Loucy (cell line): ENCODE data around the gene VPS18.

Experiments
- H2AFZ ChIP-seq: fragments of 200-600 bp; sonication (generic); 2 replicates; pipeline ENCODE4 v1.6.0; 2016; ENCODE audit warnings: antibody characterized with exemption, mild to moderate bottlenecking, low read length, moderate library complexity
- H3F3A ChIP-seq: fragments of 200-600 bp; 2 replicates; pipeline ENCODE4 v1.6.0; 2016; ENCODE audit warnings: antibody characterized with exemption, low read depth, mild to moderate bottlenecking
- H3K27me3 ChIP-seq: fragments of 200-600 bp; sonication (generic); 2 replicates; pipeline ENCODE4 v1.6.1; 2014; ENCODE audit warnings: low read length, mild to moderate bottlenecking; ENCODE audit not compliant: insufficient read depth, poor library complexity, severe bottlenecking
- H3K36me3 ChIP-seq: fragments of 200-600 bp; sonication (generic); 2 replicates; pipeline ENCODE4 v1.6.1; 2016; ENCODE audit warnings: low read length; ENCODE audit not compliant: insufficient read depth
- H3K4me1 ChIP-seq: fragments of 200-600 bp; sonication (generic); 2 replicates; pipeline ENCODE4 v1.5.1; 2014; ENCODE audit warnings: low read length, mild to moderate bottlenecking; ENCODE audit not compliant: insufficient read depth, poor library complexity, severe bottlenecking
- H3K4me2 ChIP-seq: fragments of 200-600 bp; sonication (generic); 2 replicates; pipeline ENCODE4 v1.6.0; 2014; ENCODE audit warnings: antibody characterized with exemption, low read length, low read depth, mild to moderate bottlenecking; ENCODE audit not compliant: poor library complexity, severe bottlenecking
- H3K4me3 ChIP-seq: fragments of 200-600 bp; sonication (generic); 2 replicates; pipeline ENCODE4 v1.5.1; 2014; ENCODE audit warnings: low read length, mild to moderate bottlenecking, mixed read lengths; ENCODE audit not compliant: poor library complexity, severe bottlenecking
- H3K79me2 ChIP-seq: fragments of 200-600 bp; sonication (generic); 2 replicates; pipeline ENCODE4 v1.6.1; 2014; ENCODE audit warnings: low read length; ENCODE audit not compliant: insufficient read depth
- H3K9ac ChIP-seq: fragments of 200-600 bp; sonication (generic); 2 replicates; pipeline ENCODE4 v1.6.0; 2014; ENCODE audit warnings: mild to moderate bottlenecking, low read depth, low read length, moderate library complexity; ENCODE audit not compliant: poor library complexity, severe bottlenecking
- H3K9me2 ChIP-seq: fragments of 200-600 bp; sonication (generic); replicated peaks from 2 replicates; pipeline ENCODE4 v1.6.1; 2016; ENCODE audit warnings: low read depth, low read length, mixed read lengths
- H3K9me3 ChIP-seq: fragments of 200-600 bp; sonication (generic); 2 replicates; pipeline ENCODE4 v1.6.1; 2014; ENCODE audit warnings: mild to moderate bottlenecking, antibody characterized with exemption, low read length, low read depth; ENCODE audit not compliant: insufficient read depth
- H4K20me1 ChIP-seq: fragments of 200-600 bp; sonication (generic); 2 replicates; pipeline ENCODE4 v1.6.0; 2014; ENCODE audit warnings: antibody characterized with exemption, low read length, mild to moderate bottlenecking; ENCODE audit not compliant: insufficient read depth, poor library complexity, severe bottlenecking
- CTCF ChIP-seq: fragments of 200-600 bp; sonication (generic); conservative IDR thresholded peaks from 2 replicates; pipeline ENCODE4 v1.5.1; 2014; ENCODE audit warnings: mild to moderate bottlenecking, antibody characterized with exemption, low read length
- EZH2phosphoT487 ChIP-seq: fragments of 200-600 bp; IDR thresholded peaks from 2 replicates; pipeline ENCODE4 v1.6.1; 2018; ENCODE audit warnings: antibody characterized with exemption, mild to moderate bottlenecking, moderate library complexity, borderline replicate concordance

The VPS18 gene

GRCh38 chr15:40901053-40901443 is 6.8 kb downstream of the VPS18 start:
- no peak for TF ChIP-seq EZH2phosphoT487
- TF ChIP-seq CTCF: no peak
- Histone ChIP-seq H4K20me1 (peaks cover 38% of the 10 kb centered on the region), H3K36me3 (peaks cover 39% of the 10 kb centered on the region; the same call in 1 of the 2 replicates)

GRCh38 chr15:40902605-40903561 is 8.6 kb downstream of the VPS18 start:
- Histone ChIP-seq H3F3A (no peaks in the 10 kb centered on the region), H3K36me3 (peaks cover 39% of the 10 kb centered on the region; the same call in 1 of the 2 replicates), H4K20me1 (peaks cover 38% of the 10 kb centered on the region), H3K27me3 (no peaks in the 10 kb centered on the region), H3K4me3 (no peak overlapping the region), H3K9me2 (no peaks in the 10 kb centered on the region), H3K4me1 (peaks cover 23% of the 10 kb centered on the region), H3K9me3 (no peaks in the 10 kb centered on the region), H3K9ac (no peak overlapping the region), H2AFZ (no peak overlapping the region), H3K79me2 (peaks cover 48% of the 10 kb centered on the region), H3K4me2 (no peak overlapping the region)
- TF ChIP-seq CTCF (no peak), EZH2phosphoT487 (no peak)

More at GRCh38 chr15:40901053-40901443, 6.8 kb downstream of the VPS18 start:
- peaks cover 63% of the 10 kb centered on the region for H3K79me2 ChIP-seq
- no peaks in the 10 kb centered on the region for H3K27me3 ChIP-seq
- H3K4me3 ChIP-seq: peak overlapping the region; percentile 17
- no peaks in the 10 kb centered on the region for H3F3A ChIP-seq
- H3K4me1 ChIP-seq: peaks cover 10% of the 10 kb centered on the region
- H3K9me2 ChIP-seq: no peaks in the 10 kb centered on the region
- H3K9me3 ChIP-seq: no peaks in the 10 kb centered on the region
- peak overlapping the region; percentile 20 for H3K9ac ChIP-seq
- H3K4me2 ChIP-seq: peak overlapping the region; percentile 59
- no peak overlapping the region for H2AFZ ChIP-seq

GRCh38 chr15:40904552-40905201 is 10.4 kb downstream of the VPS18 start:
- no peak overlapping the region for H3K4me3 ChIP-seq
- TF ChIP-seq CTCF (no peak), EZH2phosphoT487 (no peak)
- peaks cover 34% of the 10 kb centered on the region for H4K20me1 ChIP-seq
- H3K9me2 ChIP-seq: no peaks in the 10 kb centered on the region
- no peaks in the 10 kb centered on the region for H3K9me3 ChIP-seq
- no peak overlapping the region for H2AFZ ChIP-seq
- peaks cover 29% of the 10 kb centered on the region; the same call in 1 of the 2 replicates for H3K36me3 ChIP-seq
- H3K79me2 ChIP-seq: peaks cover 33% of the 10 kb centered on the region
- H3K4me2 ChIP-seq: no peak overlapping the region
- H3F3A ChIP-seq: no peaks in the 10 kb centered on the region; the same call in 1 of the 2 replicates
- peaks cover 29% of the 10 kb centered on the region for H3K4me1 ChIP-seq
- H3K9ac ChIP-seq: no peak overlapping the region
- no peaks in the 10 kb centered on the region for H3K27me3 ChIP-seq
